ENCODE results near the gene GRXCR2. TPM values are rescaled to one million over a fixed set of nuclear protein-coding genes. Genes with fewer than 3 reads are reported as not detected.

The GRXCR2 gene
- total and polyA plus RNA-seq, 2 of the 4 experiments (the other 2 are of a cell fraction), result not detected

DNA sequence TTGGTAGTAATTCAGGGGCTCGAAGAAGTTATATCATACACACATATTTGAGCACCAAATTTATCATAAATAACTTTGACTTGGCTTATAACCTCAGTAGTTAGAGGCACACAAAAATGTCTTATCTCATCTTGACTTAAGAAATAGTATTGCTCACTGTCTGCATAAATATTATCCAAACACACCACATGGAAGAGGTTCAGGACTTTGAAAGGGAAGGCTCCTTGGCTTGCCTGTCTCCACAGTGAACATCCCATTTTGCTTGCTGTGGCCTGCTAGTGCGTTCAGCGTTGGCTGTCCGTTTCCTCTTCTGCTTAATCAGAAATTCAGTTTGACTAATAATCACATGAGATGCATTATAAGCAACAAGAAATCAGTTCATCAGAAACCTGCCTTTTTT, 13.9 kb downstream of the GRXCR2 start:
- no TSS peak for BruUV-seq (replicated peaks)
- no peak overlapping the region for H3K9ac ChIP-seq (ENCODE audit: low read depth, low read length)
- peaks cover 8% of the 10 kb centered on the region for H3K9me1 ChIP-seq (ENCODE audit: insufficient read depth, low read length)
- H2BK5ac ChIP-seq (ENCODE audit: low read depth, low read length, poor library complexity, severe bottlenecking), result no peak overlapping the region
- no peak overlapping the region for H4K91ac ChIP-seq (ENCODE audit: insufficient read depth, low read depth, low read length)
- no peak overlapping the region for H2AFZ ChIP-seq (replicated peaks; ENCODE audit: low read length, poor library complexity)
- H3K4me1 ChIP-seq (ENCODE audit: control insufficient read depth, insufficient read depth, low read length), result peaks cover 10% of the 10 kb centered on the region
- H4K5ac ChIP-seq (ENCODE audit: low read depth, low read length), result no peak overlapping the region
- DNase-seq (peak; percentile 61), ATAC-seq (ENCODE audit: low read depth) (peak; percentile 45)
- ChIA-PET POLR2A (ENCODE audit: unreplicated experiment) (no interaction called here), CTCF (interaction anchor here (0.7 kb wide), 1 partner anchor 1059 kb away, joined by 3 read pairs; no protein-coding TSS in a partner anchor)
- H2AK5ac ChIP-seq (ENCODE audit: low read depth, low read length), result no peak overlapping the region
- H3K14ac ChIP-seq (replicated peaks; ENCODE audit: low read depth, low read length), result no peak overlapping the region
- H4K20me1 ChIP-seq (ENCODE audit: insufficient read depth, low read length), result no peaks in the 10 kb centered on the region
- no peak overlapping the region for H2BK20ac ChIP-seq (ENCODE audit: low read depth, low read length)
- H3K4me2 ChIP-seq (ENCODE audit: low read depth, low read length), result no peak overlapping the region
- no peak overlapping the region for H2BK15ac ChIP-seq (ENCODE audit: low read depth, low read length)
- H3K23ac ChIP-seq (ENCODE audit: low read depth, low read length), result no peak overlapping the region
- H3K18ac ChIP-seq (ENCODE audit: low read depth, low read length), result no peak overlapping the region
- H4K8ac ChIP-seq (ENCODE audit: low read depth in 2 of 2, low read length in 2 of 2), result no peak overlapping the region
- H3K4me3 ChIP-seq (ENCODE audit: insufficient read depth, low read depth, low read length), result no peak overlapping the region
- TF ChIP-seq, protein P1, sequence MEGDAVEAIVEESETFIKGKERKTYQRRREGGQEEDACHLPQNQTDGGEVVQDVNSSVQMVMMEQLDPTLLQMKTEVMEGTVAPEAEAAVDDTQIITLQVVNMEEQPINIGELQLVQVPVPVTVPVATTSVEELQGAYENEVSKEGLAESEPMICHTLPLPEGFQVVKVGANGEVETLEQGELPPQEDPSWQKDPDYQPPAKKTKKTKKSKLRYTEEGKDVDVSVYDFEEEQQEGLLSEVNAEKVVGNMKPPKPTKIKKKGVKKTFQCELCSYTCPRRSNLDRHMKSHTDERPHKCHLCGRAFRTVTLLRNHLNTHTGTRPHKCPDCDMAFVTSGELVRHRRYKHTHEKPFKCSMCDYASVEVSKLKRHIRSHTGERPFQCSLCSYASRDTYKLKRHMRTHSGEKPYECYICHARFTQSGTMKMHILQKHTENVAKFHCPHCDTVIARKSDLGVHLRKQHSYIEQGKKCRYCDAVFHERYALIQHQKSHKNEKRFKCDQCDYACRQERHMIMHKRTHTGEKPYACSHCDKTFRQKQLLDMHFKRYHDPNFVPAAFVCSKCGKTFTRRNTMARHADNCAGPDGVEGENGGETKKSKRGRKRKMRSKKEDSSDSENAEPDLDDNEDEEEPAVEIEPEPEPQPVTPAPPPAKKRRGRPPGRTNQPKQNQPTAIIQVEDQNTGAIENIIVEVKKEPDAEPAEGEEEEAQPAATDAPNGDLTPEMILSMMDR (conservative IDR thresholded peaks at IDR 0.05; ENCODE audit: low read depth, low read length), result no peak
- TF ChIP-seq MXI1 (IDR thresholded peaks at IDR 0.05; ENCODE audit: borderline replicate concordance, low read depth, low read length) (no peak), NFE2L2 (IDR thresholded peaks at IDR 0.05; ENCODE audit: low read depth, low read length) (no peak), RAD21 (IDR thresholded peaks at IDR 0.05; ENCODE audit: low read length) (no peak), RFX5 (IDR thresholded peaks at IDR 0.05; ENCODE audit: low read depth, low read length) (no peak), RCOR1 (IDR thresholded peaks at IDR 0.05; ENCODE audit: insufficient replicate concordance, low read length) (no peak)
- H3K27ac ChIP-seq (ENCODE audit: insufficient read depth, low read length), result no peak overlapping the region
- H3K79me1 ChIP-seq (ENCODE audit: low read depth in 1 of 2, low read length in 2 of 2), result no peaks in the 10 kb centered on the region
- no peaks in the 10 kb centered on the region for H3K36me3 ChIP-seq (ENCODE audit: control insufficient read depth, insufficient read depth, low read length)
- in situ Hi-C loops (cut with MboI; ENCODE audit: low sequenced_read_pairs), result no loop called here
- 87% methylated on average over 3 of the region's 4 CpGs; no CpG with 5 or more reads in 1 of the 2 experiments for WGBS, 2 experiments (ENCODE audit: extremely low coverage in 2 of 2, insufficient read length in 1 of 2)
- no peak overlapping the region for H3K56ac ChIP-seq (ENCODE audit: extremely low read depth, insufficient read depth, low read length)
- no peak overlapping the region for H2BK120ac ChIP-seq (ENCODE audit: low read depth, low read length)
- H2AK9ac ChIP-seq (replicated peaks; ENCODE audit: low read depth, low read length, poor library complexity), result no peak overlapping the region
- H3K4ac ChIP-seq (ENCODE audit: low read depth, low read length), result no peak overlapping the region
- no peaks in the 10 kb centered on the region for H3K27me3 ChIP-seq (ENCODE audit: control insufficient read depth, insufficient read depth, low read length)
- no peaks in the 10 kb centered on the region for H3K9me3 ChIP-seq (ENCODE audit: control insufficient read depth, insufficient read depth, low read length)
- dilution Hi-C loops (cut with HindIII; ENCODE audit: low sequenced_read_pairs, unreplicated experiment), result no loop called here
- intact Hi-C loops (cut with micrococcal nuclease), result no loop called here
